Fibroblast of lung (primary cell): ENCODE data around the gene ADCY2. TPM values are rescaled to one million over a fixed set of nuclear protein-coding genes. Genes with fewer than 3 reads are reported as not detected.

Source experiments
- DNase-seq, 2 donors: peaks; one replicate each; pipeline versions ENCODE4 v3.0.0 to v3.0.0-alpha.2; 2010; ENCODE audit warnings: low read depth in 2 of 2
- H2AFZ ChIP-seq: 2 replicates; pipeline ENCODE4 v1.5.1; 2012; ENCODE audit warnings: low read length, control low read depth, inconsistent platforms
- H3K27ac ChIP-seq: 2 replicates; pipeline ENCODE4 v1.5.1; 2011; ENCODE audit warnings: low read length, control low read depth; ENCODE audit not compliant: insufficient read depth
- H3K27me3 ChIP-seq: 2 replicates; pipeline ENCODE4 v1.5.1; 2011; ENCODE audit warnings: mild to moderate bottlenecking, low read length; ENCODE audit not compliant: control insufficient read depth, insufficient read depth
- H3K36me3 ChIP-seq: 2 replicates; pipeline ENCODE4 v1.5.1; 2011; ENCODE audit warnings: low read length; ENCODE audit not compliant: control insufficient read depth, insufficient read depth
- H3K4me1 ChIP-seq: 2 replicates; pipeline ENCODE4 v1.5.1; 2011; ENCODE audit warnings: low read length; ENCODE audit not compliant: control insufficient read depth, insufficient read depth; ENCODE audit errors: extremely low read depth
- H3K4me2 ChIP-seq: 2 replicates; pipeline ENCODE4 v1.5.1; 2011; ENCODE audit warnings: low read length, control low read depth; ENCODE audit not compliant: insufficient read depth; ENCODE audit errors: extremely low read depth
- H3K4me3 ChIP-seq, 4 experiments: fragments of 200-600 bp in 1 of 4; sonication (generic) in 1 of 4; replicated peaks in 1 of 4; 2 replicates each; pipeline ENCODE4 v1.5.1; 2011 to 2016; ENCODE audit warnings: low read length in 4 of 4, low read depth in 3 of 4, mild to moderate bottlenecking in 3 of 4, control low read depth in 2 of 4, inconsistent platforms in 1 of 4, mixed read lengths in 1 of 4; ENCODE audit not compliant: insufficient read depth in 1 of 4; ENCODE audit errors: control extremely low read depth in 1 of 4
- H3K79me2 ChIP-seq: 2 replicates; pipeline ENCODE4 v1.5.1; 2012; ENCODE audit warnings: mild to moderate bottlenecking, low read length, inconsistent platforms; ENCODE audit not compliant: control insufficient read depth, insufficient read depth
- H3K9ac ChIP-seq: 2 replicates; pipeline ENCODE4 v1.5.1; 2011; ENCODE audit warnings: mild to moderate bottlenecking, low read length, control low read depth; ENCODE audit not compliant: insufficient read depth
- H3K9me3 ChIP-seq: 2 replicates; pipeline ENCODE4 v1.5.1; 2012; ENCODE audit warnings: low read depth, low read length; ENCODE audit not compliant: control insufficient read depth, insufficient read depth
- H4K20me1 ChIP-seq: 2 replicates; pipeline ENCODE4 v1.5.1; 2011; ENCODE audit warnings: low read length; ENCODE audit not compliant: control insufficient read depth, insufficient read depth; ENCODE audit errors: extremely low read depth
- CTCF ChIP-seq, 2 donors: IDR thresholded peaks in 1 of 2; conservative IDR thresholded peaks in 1 of 2; 1 replicate in 1 of 2; 2 replicates in 1 of 2; pipeline ENCODE4 v1.5.1; 2011 to 2012; ENCODE audit warnings: low read length in 2 of 2, control low read depth in 1 of 2, inconsistent platforms in 1 of 2, low read depth in 1 of 2, mild to moderate bottlenecking in 1 of 2
- EZH2 ChIP-seq: IDR thresholded peaks from 2 replicates; pipeline ENCODE4 v1.5.1; 2012; ENCODE audit warnings: low read length, control low read depth, mild to moderate bottlenecking; ENCODE audit errors: missing control alignments
- polyA plus RNA-seq, 2 donors: library from polyadenylated mRNA; depleted of rRNA in 1 of 2; stranded (reverse) in 1 of 2; unstranded in 1 of 2; fragments of >200 nt; gene quantifications; 2 replicates each; pipeline ENCODE4 v1.2.1, GENCODE V29; 2011 to 2012; ENCODE audit warnings: missing spikeins in 1 of 2
- total RNA-seq: library from RNA; depleted of rRNA; stranded (reverse); fragments of >200 nt; gene quantifications from 2 replicates; pipeline ENCODE4 v1.2.1, GENCODE V29; 2014

Gene ADCY2
- total and polyA plus RNA-seq, 2 donors (not counting 1 experiment from before 2014, with no cell fraction given): under 0.01 to 0.05 TPM

GRCh38 chr5:7784683-7785380 lies 388.9 kb downstream of the ADCY2 start:
- no peak for DNase-seq
- no peaks in the 10 kb centered on the region for H3K36me3 ChIP-seq
- H3K4me1 ChIP-seq: no peaks in the 10 kb centered on the region
- no peak overlapping the region for H3K9ac ChIP-seq
- no peak overlapping the region for H3K4me2 ChIP-seq
- H3K4me3 ChIP-seq: no peak overlapping the region
- no peaks in the 10 kb centered on the region for H3K79me2 ChIP-seq
- H3K27me3 ChIP-seq: no peaks in the 10 kb centered on the region
- no peaks in the 10 kb centered on the region for H3K9me3 ChIP-seq
- H4K20me1 ChIP-seq: no peaks in the 10 kb centered on the region
- no peak for TF ChIP-seq CTCF (conservative IDR thresholded peaks at IDR 0.05 in 1 of 2, IDR thresholded peaks at IDR 0.05 in 1 of 2; ENCODE audit: low read depth in 1 of 2, low read length in 2 of 2)
- TF ChIP-seq EZH2: no peak
- H3K27ac ChIP-seq: no peak overlapping the region
- no peak overlapping the region for H2AFZ ChIP-seq

- H3K27ac ChIP-seq: no peak overlapping the region
- DNase-seq: no peak
- H3K9ac ChIP-seq: no peak overlapping the region
- no peaks in the 10 kb centered on the region for H4K20me1 ChIP-seq
- no peaks in the 10 kb centered on the region for H3K27me3 ChIP-seq
- no peak overlapping the region for H3K4me3 ChIP-seq
- H3K4me2 ChIP-seq: no peak overlapping the region
- no peak overlapping the region for H2AFZ ChIP-seq
- no peaks in the 10 kb centered on the region for H3K4me1 ChIP-seq
- H3K36me3 ChIP-seq: no peaks in the 10 kb centered on the region
- no peaks in the 10 kb centered on the region for H3K79me2 ChIP-seq
- no peaks in the 10 kb centered on the region for H3K9me3 ChIP-seq
- TF ChIP-seq EZH2: no peak
- no peak for TF ChIP-seq CTCF (conservative IDR thresholded peaks at IDR 0.05 in 1 of 2, IDR thresholded peaks at IDR 0.05 in 1 of 2; ENCODE audit: low read depth in 1 of 2, low read length in 2 of 2)
These were observed 391.8 kb downstream of the ADCY2 start for GRCh38 chr5:7787770-7788169.

GRCh38 chr5:7789567-7789966 lies 393.6 kb downstream of the ADCY2 start:
- H3K4me2 ChIP-seq: no peak overlapping the region
- H3K9ac ChIP-seq: no peak overlapping the region
- no peaks in the 10 kb centered on the region for H4K20me1 ChIP-seq
- H3K4me1 ChIP-seq: no peaks in the 10 kb centered on the region
- DNase-seq: no peak
- no peak overlapping the region for H3K4me3 ChIP-seq
- H3K9me3 ChIP-seq: no peaks in the 10 kb centered on the region
- no peak for TF ChIP-seq CTCF (conservative IDR thresholded peaks at IDR 0.05 in 1 of 2, IDR thresholded peaks at IDR 0.05 in 1 of 2; ENCODE audit: low read depth in 1 of 2, low read length in 2 of 2)
- TF ChIP-seq EZH2: no peak
- no peaks in the 10 kb centered on the region for H3K27me3 ChIP-seq
- H3K79me2 ChIP-seq: no peaks in the 10 kb centered on the region
- no peak overlapping the region for H3K27ac ChIP-seq
- H3K36me3 ChIP-seq: no peaks in the 10 kb centered on the region
- H2AFZ ChIP-seq: no peak overlapping the region
